Embryonic facial prominence (tissue), 1 donor: ENCODE data around the gene TUBB.
A peak's percentile ranks its signal among the peaks of the same experiment; 100 is the strongest.
"Not testable (repeated sequence)": the region's sequence is repeated elsewhere in the genome, so short reads cannot be mapped to it uniquely, and the experiment has no call there.

ENCODE experiments used
- DNase-seq: peaks from one replicate; pipeline ENCODE4 v3.0.0-alpha.2; 2016; ENCODE audit errors: extremely low spot score

Gene TUBB

GRCh38 chr6:30759575-30760239 lies 39.6 kb downstream of the TUBB start:
- no peak for DNase-seq

- no peak for DNase-seq
Observed at GRCh38 chr6:30760549-30760948, 40.4 kb downstream of the TUBB start.

DNA sequence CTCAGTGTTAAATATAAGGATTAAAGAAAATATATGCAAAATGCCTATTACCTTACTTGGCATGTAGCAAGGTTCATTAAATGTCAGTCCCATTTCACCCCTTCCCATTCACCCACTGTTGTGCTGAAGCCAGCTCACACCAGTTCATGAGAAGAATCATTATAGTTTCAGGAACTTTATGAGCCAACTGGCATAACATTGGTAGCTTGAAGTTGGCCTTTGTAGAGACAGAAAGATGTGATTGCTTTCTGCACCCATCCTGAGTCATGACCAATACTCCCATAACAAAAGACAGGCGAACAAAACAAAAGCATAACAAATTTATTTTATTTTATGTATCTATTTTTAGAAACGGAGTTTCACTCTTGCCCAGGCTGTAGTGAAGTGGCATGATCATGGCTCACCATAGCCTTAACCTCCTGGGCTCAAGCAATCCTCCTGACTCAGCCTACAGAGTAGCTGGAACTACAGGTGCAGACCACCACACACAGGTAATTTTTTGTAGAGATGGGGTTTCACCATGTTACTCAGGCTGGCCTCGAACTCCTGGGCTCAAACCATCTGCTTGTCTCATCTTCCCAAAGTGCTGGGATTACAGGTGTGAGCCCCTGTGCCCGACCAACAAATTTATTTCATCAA lies 41.8 kb downstream of the TUBB start:
- no peak for DNase-seq

GRCh38 chr6:30763155-30763617 lies 43.0 kb downstream of the TUBB start:
- no peak for DNase-seq

GRCh38 chr6:30763618-30764489 lies 43.7 kb downstream of the TUBB start:
- no peak for DNase-seq

DNA sequence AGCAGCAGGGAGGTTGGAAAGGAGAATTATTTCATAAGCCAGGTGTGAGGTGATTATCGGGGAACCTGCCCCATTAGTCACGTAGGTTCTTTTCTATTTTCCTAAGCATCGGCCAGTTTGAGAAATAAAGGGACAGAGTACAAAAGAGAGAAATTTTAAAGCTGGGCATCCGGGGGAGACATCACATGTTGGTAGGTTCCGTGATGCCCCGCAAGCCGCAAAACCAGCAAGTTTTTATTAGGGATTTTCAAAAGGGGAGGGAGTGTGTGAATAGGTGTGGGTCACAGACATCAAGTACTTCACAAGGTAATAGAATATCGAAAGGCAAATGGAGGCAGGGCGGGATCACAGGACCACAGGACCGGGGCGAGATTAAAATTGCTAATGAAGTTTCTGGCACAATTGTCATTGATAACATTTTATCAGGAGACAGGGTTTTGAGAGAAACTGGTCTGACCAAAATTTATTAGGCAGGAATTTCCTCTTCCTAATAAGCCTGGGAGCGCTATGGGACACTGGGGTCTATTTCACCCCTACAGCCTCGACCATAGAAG lies 44.4 kb downstream of the TUBB start:
- not testable (repeated sequence) for DNase-seq

DNA sequence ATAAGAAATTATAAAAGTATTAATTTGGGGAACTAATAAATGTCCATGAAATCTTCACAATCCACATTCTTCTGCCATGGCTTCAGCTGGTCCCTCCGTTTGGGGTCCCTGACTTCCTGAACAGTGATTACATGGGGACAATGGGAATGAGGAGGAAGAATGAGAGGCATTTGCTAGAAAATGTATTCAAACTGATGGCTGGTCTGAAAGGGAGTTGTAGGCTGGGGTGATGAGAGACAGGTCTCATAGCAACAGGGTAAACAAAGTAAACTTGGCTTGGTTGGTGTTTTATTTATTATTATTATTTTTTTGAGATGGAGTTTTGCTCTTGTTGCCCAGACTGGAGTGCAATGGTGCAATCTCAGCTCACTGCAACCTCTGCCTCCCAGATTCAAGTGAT lies 45.3 kb downstream of the TUBB start:
- peak; percentile 3 for DNase-seq

DNA sequence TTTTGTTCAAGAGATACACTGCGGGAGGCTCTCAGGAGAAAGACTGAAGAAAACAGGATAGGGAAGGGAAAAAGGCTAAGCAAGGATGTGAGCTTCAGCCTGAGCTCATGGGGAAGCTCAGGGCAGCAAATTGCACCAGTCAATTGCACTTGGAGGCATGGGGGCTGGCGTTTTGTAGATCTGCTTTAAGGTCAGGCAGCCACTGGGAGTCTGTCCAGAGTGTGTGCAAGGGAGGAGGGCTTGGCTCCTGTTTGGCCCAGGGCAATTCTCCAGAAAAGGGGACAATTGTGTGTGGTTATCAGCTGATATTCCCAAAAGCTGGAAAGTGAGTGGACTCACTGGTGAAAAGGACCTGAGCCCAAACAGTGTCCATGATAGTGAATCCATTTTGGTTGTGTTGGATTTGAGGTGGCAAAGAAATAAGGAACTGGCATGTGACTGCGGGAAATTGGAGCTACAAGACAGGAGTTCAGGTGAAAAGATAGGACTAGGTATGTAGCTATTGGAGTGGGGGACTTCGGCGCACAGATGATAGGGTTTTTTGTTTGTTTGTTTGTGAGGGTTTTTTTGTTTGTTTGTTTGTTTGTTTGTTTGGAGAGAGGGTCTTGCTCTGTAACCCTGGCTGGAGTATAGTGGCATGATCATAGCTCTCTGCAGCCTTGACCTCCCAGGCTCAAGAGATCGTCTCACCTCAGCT lies 46.5 kb downstream of the TUBB start:
- DNase-seq, result no peak

DNA sequence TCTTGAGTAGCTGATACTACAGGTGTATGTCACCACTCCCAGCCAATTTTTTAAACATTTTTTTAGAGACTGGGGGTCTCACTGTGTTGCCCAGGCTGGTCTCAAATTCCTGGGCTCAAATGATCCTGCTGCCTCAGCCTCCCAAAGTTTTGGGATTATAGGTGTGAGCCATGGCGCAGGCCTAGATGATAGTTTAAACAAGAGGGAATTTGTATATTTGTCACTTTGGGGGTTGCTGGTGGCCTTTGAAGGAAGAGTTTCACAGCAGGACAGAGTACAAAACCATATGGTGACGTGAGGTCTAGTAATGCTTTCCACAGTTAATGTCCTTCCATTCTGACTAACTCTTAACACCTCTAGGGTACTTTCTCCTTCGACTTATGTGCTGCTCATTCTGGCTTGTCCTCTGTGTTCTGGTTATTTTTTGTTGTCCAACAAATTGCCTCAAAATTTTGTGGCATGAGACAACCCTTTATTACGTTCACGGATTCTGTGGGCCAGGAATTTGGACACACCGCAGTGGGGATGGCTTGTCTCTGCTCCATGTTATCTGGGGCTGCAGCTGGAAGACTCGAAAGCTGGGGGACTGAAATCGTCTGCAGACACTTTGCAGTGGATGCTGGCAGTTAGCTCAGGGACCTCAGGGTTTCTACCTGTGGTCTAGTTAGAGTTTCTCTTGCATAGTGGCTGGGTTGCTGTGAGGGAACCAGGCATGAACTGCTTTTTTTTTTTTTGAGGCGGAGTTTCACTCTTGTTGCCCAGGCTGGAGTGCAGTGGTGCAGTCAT lies 47.2 kb downstream of the TUBB start:
- peak; percentile 2 for DNase-seq

- DNase-seq, result no peak
Observed at GRCh38 chr6:30767944-30768301, 47.8 kb downstream of the TUBB start.

DNA sequence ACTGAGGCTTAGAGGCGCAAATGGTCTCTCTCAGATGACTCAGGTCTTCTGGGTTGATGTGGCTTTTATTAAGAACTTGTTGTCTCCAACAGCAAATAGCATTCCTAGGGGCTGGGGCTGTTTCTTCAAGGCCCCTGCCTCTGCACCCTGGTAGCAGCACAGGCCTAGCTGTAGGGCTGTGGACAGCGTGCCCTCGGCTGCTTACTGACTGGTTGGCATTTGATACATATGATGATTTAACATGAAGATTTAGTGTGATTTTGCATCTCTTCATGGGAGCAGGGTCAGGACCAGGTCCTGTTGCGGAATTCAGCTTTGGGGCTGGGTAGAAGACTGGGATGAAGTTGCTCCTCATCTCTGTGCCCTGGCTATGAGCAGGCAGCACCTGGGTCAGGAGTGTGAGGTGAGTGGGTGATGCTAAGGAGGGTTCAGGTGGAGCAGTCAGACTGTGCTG lies 48.5 kb downstream of the TUBB start:
- DNase-seq, result no peak

DNA sequence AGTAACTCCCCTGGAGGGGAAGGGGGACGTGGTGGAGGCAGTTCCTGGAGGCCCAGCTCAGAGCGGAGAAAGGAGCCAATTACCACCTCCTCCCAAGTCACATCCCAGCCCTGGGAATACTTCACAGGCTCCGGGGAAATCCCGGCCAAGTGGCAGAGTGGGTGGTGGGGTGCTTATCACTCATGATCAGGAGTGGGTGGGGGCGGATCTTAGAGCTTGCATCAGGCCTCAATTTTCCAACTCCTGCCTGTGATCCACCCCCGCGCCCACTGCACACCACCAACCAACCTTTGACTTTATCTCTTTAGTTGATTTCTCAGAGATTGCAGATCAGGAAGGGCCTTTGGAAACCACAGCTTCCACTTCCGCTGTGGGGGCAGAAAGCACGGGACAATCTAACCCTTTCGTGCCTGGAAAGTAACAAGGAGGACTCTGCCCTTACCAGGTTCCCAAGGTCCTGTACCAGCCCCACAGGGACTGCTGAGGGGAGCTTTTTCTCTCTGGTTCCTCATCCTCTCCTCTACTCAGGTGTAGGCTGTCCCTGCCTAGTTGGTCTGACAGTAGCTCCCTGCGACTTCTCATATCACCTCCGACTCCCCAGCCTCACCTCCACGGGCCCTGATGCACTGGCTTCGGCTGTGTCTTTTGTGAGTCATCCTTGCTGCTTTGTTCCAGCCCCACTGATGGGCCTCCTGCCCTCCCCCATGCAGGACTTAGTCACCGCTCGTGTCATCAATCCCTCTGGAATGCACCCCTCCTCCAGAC lies 49.1 kb downstream of the TUBB start:
- no peak for DNase-seq

DNA sequence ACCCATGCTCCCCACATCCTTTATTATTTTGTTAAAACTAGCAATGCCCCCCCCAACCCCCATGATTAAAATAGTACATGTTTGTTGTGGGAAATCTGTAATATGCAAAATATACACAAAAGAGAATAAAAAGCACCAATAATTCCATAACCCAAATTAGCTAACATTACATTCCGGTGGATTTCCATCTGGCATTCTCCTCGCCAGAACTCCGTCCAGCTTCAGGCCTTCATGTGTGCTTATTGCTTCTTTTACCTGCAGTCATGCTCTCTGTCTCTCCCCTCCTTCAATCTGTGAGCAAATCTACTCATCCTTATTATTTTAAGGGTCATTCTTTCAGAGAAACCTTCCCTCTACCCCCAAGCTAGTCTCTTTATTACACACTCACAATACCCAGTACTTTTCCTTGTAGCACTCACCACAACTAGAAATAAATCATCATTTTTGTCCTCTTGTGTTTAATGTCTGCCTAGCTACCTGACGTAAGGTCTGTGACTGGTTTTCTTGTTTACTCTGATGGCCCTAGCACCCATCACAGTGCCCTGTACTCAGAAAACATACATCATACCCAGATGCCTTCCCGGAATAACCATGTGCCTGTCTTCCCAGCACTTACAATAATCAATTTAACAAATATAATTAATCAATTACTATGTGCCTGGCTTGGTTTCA lies 49.8 kb downstream of the TUBB start:
- DNase-seq, result no peak

- no peak for DNase-seq
Observed at GRCh38 chr6:30770592-30770991, 50.4 kb downstream of the TUBB start.

- DNase-seq, result no peak
Observed at GRCh38 chr6:30774701-30775100, 54.5 kb downstream of the TUBB start.
